HCT116 (cell line): ENCODE measurements around the gene MMP17. TPM values are rescaled to one million over a fixed set of nuclear protein-coding genes. Genes with fewer than 3 reads are reported as not detected.

ENCODE experiments used
- ATAC-seq: fragments of 200-7000 bp; cut with Tn5 transposase; 2 replicates; pipeline ENCODE4 v1.9.1; 2020; ENCODE audit warnings: mild to moderate bottlenecking, moderate library complexity
- BruUV-seq: library from RNA; stranded (reverse); fragments of 400-500 nt; replicated peaks from 2 replicates; lab custom pipeline; 2021; lab: Mats Ljungman, UMichigan
- CTCF ChIA-PET: fragments of 300-600 bp; sonication (Branson Sonifier 250); formaldehyde crosslinking; loops from one replicate; lab custom pipeline; 2021; ENCODE audit warnings: antibody characterized with exemption; lab: Charles Lee
- POLR2A ChIA-PET: fragments of 300-600, 350-600 bp; sonication (Branson Sonifier 250); formaldehyde crosslinking; loops from one replicate; lab custom pipeline; 2021; ENCODE audit warnings: antibody characterized with exemption; lab: Charles Lee
- RAD21 ChIA-PET, 2 experiments: fragments of 300-600 bp; sonication (Branson Sonifier 250); formaldehyde crosslinking; loops; one replicate each; lab custom pipeline; 2023; ENCODE audit warnings: low total read pairs in 2 of 2; ENCODE audit not compliant: uncharacterized antibody in 2 of 2, unreplicated experiment in 2 of 2, low non-redundant PET in 1 of 2; lab: Charles Lee
- DNase-seq: peaks from one replicate; pipeline ENCODE4 v3.0.0-alpha.2; 2010; ENCODE audit warnings: low read depth, low spot score
- H2AFZ ChIP-seq: fragments of 200-600 bp; shearing (Covaris generic), sonication (generic); 2 replicates; pipeline ENCODE4 v1.6.1; 2017; ENCODE audit warnings: low read depth, mixed run types, mixed read lengths, antibody characterized with exemption, low read length; ENCODE audit not compliant: poor library complexity, severe bottlenecking
- H3K27ac ChIP-seq: 2 replicates; pipeline ENCODE4 v1.5.1; 2012; ENCODE audit warnings: low read depth, low read length
- H3K27me3 ChIP-seq: fragments of 200-600 bp; sonication (generic); 2 replicates; pipeline ENCODE4 v1.6.1; 2016; ENCODE audit warnings: mixed run types, low read length, mixed read lengths; ENCODE audit not compliant: insufficient read depth
- H3K36me3 ChIP-seq, 2 experiments: fragments of 200-500 bp in 1 of 2; fragments of 200-600 bp in 1 of 2; sonication (Bioruptor generic) in 1 of 2; sonication (generic) in 1 of 2; 2 replicates each; pipeline versions ENCODE4 v1.5.1 to v1.6.1; 2014 to 2016; ENCODE audit warnings: low read length in 2 of 2, inconsistent platforms in 1 of 2, mixed read lengths in 1 of 2, mixed run types in 1 of 2; ENCODE audit not compliant: insufficient read depth in 2 of 2, control insufficient read depth in 1 of 2
- H3K4me1 ChIP-seq, 2 experiments: fragments of 200-600 bp in 1 of 2; sonication (generic) in 1 of 2; 2 replicates each; pipeline versions ENCODE4 v1.5.1 to v1.6.1; 2012 to 2017; ENCODE audit warnings: low read length in 2 of 2, inconsistent platforms in 1 of 2, mild to moderate bottlenecking in 1 of 2, mixed read lengths in 1 of 2, mixed run types in 1 of 2, moderate library complexity in 1 of 2; ENCODE audit not compliant: insufficient read depth in 2 of 2, control insufficient read depth in 1 of 2
- H3K4me2 ChIP-seq: fragments of 200-600 bp; sonication (generic); 2 replicates; pipeline ENCODE4 v1.6.1; 2017; ENCODE audit warnings: mixed run types, low read length, mixed read lengths
- H3K4me3 ChIP-seq, 2 experiments: fragments of 200-600 bp in 1 of 2; sonication (generic) in 1 of 2; replicated peaks in 1 of 2; 2 replicates each; pipeline ENCODE4 v1.5.1; 2011 to 2016; ENCODE audit warnings: low read length in 2 of 2, control low read depth in 1 of 2, low read depth in 1 of 2, mild to moderate bottlenecking in 1 of 2, mixed read lengths in 1 of 2, mixed run types in 1 of 2
- H3K79me2 ChIP-seq: fragments of 200-600 bp; sonication (generic); 2 replicates; pipeline ENCODE4 v1.6.1; 2017; ENCODE audit warnings: mild to moderate bottlenecking, mixed run types, low read length, moderate library complexity, mixed read lengths; ENCODE audit not compliant: insufficient read depth
- H3K9ac ChIP-seq: fragments of 200-600 bp; sonication (generic); 2 replicates; pipeline ENCODE4 v1.6.1; 2016; ENCODE audit warnings: low read length, mixed read lengths
- H3K9me2 ChIP-seq: fragments of 200-600 bp; sonication (generic), shearing (Covaris generic); 2 replicates; pipeline ENCODE4 v1.6.1; 2017; ENCODE audit warnings: mixed run types, mild to moderate bottlenecking, moderate library complexity; ENCODE audit not compliant: insufficient read depth
- H3K9me3 ChIP-seq, 2 experiments: fragments of 200-500 bp in 1 of 2; fragments of 200-600 bp in 1 of 2; sonication (Bioruptor generic) in 1 of 2; sonication (generic) in 1 of 2; 2 replicates each; pipeline ENCODE4 v1.6.1; 2014 to 2017; ENCODE audit warnings: low read length in 2 of 2, mixed read lengths in 2 of 2, inconsistent platforms in 1 of 2, low read depth in 1 of 2, mild to moderate bottlenecking in 1 of 2, mixed run types in 1 of 2, moderate library complexity in 1 of 2; ENCODE audit not compliant: control insufficient read depth in 1 of 2, insufficient read depth in 1 of 2
- H4K20me1 ChIP-seq: fragments of 200-600 bp; sonication (generic), shearing (Covaris generic); 2 replicates; pipeline ENCODE4 v1.6.1; 2017; ENCODE audit warnings: mixed run types, mild to moderate bottlenecking, moderate library complexity; ENCODE audit not compliant: insufficient read depth
- ATF3 ChIP-seq: IDR thresholded peaks from 2 replicates; pipeline ENCODE4 v1.6.1; 2012
- CBX3 ChIP-seq: IDR thresholded peaks from 2 replicates; pipeline ENCODE4 v1.6.1; 2012; ENCODE audit warnings: low read depth
- ELF1 ChIP-seq: IDR thresholded peaks from 2 replicates; pipeline ENCODE4 v1.6.1; 2012; ENCODE audit warnings: low read depth, borderline replicate concordance
- JUND ChIP-seq: IDR thresholded peaks from 2 replicates; pipeline ENCODE4 v1.6.1; 2012
- RAD21 ChIP-seq: IDR thresholded peaks from 2 replicates; pipeline ENCODE4 v1.6.1; 2012; ENCODE audit warnings: low read depth, mild to moderate bottlenecking
- SP1 ChIP-seq: IDR thresholded peaks from 2 replicates; pipeline ENCODE4 v1.6.1; 2012; ENCODE audit warnings: low read depth
- ZNF274 ChIP-seq: fragments of 200-500 bp; sonication (Bioruptor generic); IDR thresholded peaks from 2 replicates; pipeline ENCODE4 v1.6.1; 2014; ENCODE audit warnings: mild to moderate bottlenecking, low read depth, low read length, inconsistent platforms
- intact Hi-C: fragments of 100-400 bp; cut with micrococcal nuclease; formaldehyde crosslinking; loops from 2 replicates; pipeline ENCODE4 v1.10.0; 2022
- total RNA-seq: library from RNA; stranded (reverse); gene quantifications from one replicate; pipeline ENCODE4 v1.2.1, GENCODE V29; 2021; ENCODE audit not compliant: unreplicated experiment

Gene MMP17
- total RNA-seq, 1 experiment from 2014 or later: 14.3 TPM

- no peaks in the 10 kb centered on the region for H3K79me2 ChIP-seq
- no peaks in the 10 kb centered on the region for H3K4me1 ChIP-seq
- H3K4me2 ChIP-seq: no peak overlapping the region
- ChIA-PET CTCF (no interaction called here), RAD21 (no interaction called here), POLR2A (no interaction called here)
- DNase-seq: no peak
- H3K27ac ChIP-seq: no peak overlapping the region
- no peaks in the 10 kb centered on the region for H3K27me3 ChIP-seq
- H4K20me1 ChIP-seq: no peaks in the 10 kb centered on the region
- H3K9me2 ChIP-seq: no peaks in the 10 kb centered on the region
- ATAC-seq: no peak
- no peaks in the 10 kb centered on the region for H3K36me3 ChIP-seq
- no peak overlapping the region for H2AFZ ChIP-seq
- no peaks in the 10 kb centered on the region for H3K9me3 ChIP-seq
- intact Hi-C loops: no loop called here
- H3K4me3 ChIP-seq: no peak overlapping the region
- H3K9ac ChIP-seq: no peak overlapping the region
- TF ChIP-seq ATF3 (no peak), JUND (no peak), ZNF274 (no peak), SP1 (no peak)
- TF ChIP-seq, all 23 proteins: peak for 0
- no TSS peak for BruUV-seq
These were observed 16.5 kb downstream of the MMP17 start for GRCh38 chr12:131844656-131845055.

- CTCF ChIA-PET: no interaction called here
These were observed 16.9 kb downstream of the MMP17 start for GRCh38 chr12:131845121-131845520.

More at GRCh38 chr12:131845121-131845520, 16.9 kb downstream of the MMP17 start:
- Histone ChIP-seq H3K36me3 (no peaks in the 10 kb centered on the region), H3K27ac (no peak overlapping the region), H3K9me2 (no peaks in the 10 kb centered on the region), H3K4me3 (no peak overlapping the region), H3K27me3 (no peaks in the 10 kb centered on the region), H3K4me1 (no peaks in the 10 kb centered on the region), H3K79me2 (no peaks in the 10 kb centered on the region), H2AFZ (no peak overlapping the region), H3K4me2 (no peak overlapping the region), H4K20me1 (no peaks in the 10 kb centered on the region), H3K9ac (no peak overlapping the region), H3K9me3 (no peaks in the 10 kb centered on the region)
- TF ChIP-seq CBX3 (no peak), ELF1 (no peak), ZNF274 (no peak), JUND (no peak), RAD21 (no peak)
- RAD21 ChIA-PET: no interaction called here
- POLR2A ChIA-PET: no interaction called here
- BruUV-seq: no TSS peak
- intact Hi-C loops: no loop called here
- ATAC-seq (no peak), DNase-seq (no peak)
